SU-DHL-6 (cell line): ENCODE results near the gene S1PR2.

Experiments used
- CTCF ChIP-seq: fragments of 200-600 bp; sonication (generic); IDR thresholded peaks from one replicate; pipeline ENCODE4 v1.5.1; 2017; ENCODE audit warnings: antibody characterized with exemption, mild to moderate bottlenecking, low read length, moderate library complexity; ENCODE audit not compliant: insufficient read depth, poor library complexity, severe bottlenecking
- EZH2phosphoT487 ChIP-seq: fragments of 200-600 bp; sonication (generic), shearing (Covaris generic); conservative IDR thresholded peaks from 2 replicates; pipeline ENCODE4 v1.6.1; 2018; ENCODE audit warnings: mild to moderate bottlenecking, antibody characterized with exemption, low read length, moderate library complexity, mixed read lengths

DNA sequence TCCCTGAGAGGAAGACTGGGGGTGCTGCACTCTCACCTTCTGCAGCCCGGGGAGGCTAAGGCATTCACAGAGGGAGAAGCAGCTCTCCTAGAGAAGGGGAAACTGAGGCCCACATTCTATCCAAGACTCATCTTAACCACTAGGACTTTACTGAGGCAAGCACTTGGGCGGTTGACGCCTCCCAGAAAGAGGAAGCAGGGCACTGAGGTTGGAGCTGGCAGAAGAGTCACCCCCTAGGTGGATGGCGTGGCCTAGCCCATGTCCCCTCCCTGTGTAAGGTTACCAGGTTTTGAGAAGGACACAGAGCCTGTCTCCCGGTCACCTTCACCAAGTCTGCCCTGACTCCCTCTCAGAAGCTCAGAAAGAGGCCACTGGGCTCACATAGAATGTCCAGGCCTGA lies 2.7 kb downstream of the S1PR2 start:
- TF ChIP-seq CTCF (no peak), EZH2phosphoT487 (no peak)
